Stimulated activated CD8-positive, alpha-beta memory T cell treated with anti-CD3 and anti-CD28 coated beads, Interleukin-4, amount 100 ng/mL, for 4 hours (primary cell): ENCODE results near the gene RNF4.

Experiments used
- DNase-seq, 2 donors: peaks; one replicate each; pipeline ENCODE4 v3.0.0-alpha.2; 2020; ENCODE audit warnings: low read depth in 2 of 2, low spot score in 1 of 2

RNF4 gene

DNA sequence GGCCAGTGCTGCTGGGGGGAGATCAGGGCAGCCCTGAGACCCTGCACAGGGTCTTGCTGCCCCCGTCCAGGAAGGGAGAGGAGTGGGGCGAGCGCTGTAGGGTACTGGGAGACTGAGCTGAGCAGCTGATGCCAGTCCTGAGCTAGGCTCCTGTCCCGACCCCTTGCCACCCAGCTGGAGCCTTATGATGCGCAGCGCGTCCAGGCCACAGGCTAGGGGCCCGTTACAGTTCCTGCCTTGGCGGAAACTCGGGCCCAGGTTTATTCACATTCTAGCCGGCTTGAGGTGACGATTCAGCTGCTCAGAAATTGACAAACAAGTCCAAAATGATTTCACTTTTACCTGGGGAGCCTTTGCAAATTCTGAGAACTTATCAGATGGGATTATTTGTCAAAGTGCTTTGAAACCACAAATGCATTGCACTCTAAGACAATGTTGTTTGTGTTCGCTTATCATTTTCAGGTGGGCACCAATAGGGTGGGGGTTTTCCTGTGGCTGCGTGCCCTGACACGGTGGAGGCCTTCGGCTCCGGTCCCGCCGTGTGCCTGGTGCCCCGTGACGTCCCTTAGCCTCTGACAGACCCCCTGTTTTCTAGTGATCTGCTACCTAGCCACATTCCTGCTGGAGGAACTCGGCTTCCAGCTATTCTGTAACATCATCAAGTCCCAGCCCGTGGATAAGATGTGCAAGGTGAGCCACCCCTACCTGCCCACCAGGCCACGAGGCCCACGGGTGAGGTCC is 31.3 kb upstream of the RNF4 start:
- no peak for DNase-seq

GRCh38 chr4:2438822-2439718 is 29.8 kb upstream of the RNF4 start:
- DNase-seq, result no peak

GRCh38 chr4:2441393-2442174 is 27.3 kb upstream of the RNF4 start:
- DNase-seq, result peak in 1 of 2 donors; percentile 41

- DNase-seq, result no peak
Measured at GRCh38 chr4:2442175-2442993, 26.5 kb upstream of the RNF4 start.

GRCh38 chr4:2443061-2443730 is 25.7 kb upstream of the RNF4 start:
- DNase-seq, result no peak

- DNase-seq, result no peak
Measured at GRCh38 chr4:2443956-2444740, 24.8 kb upstream of the RNF4 start.

GRCh38 chr4:2445130-2445529 is 23.8 kb upstream of the RNF4 start:
- DNase-seq, result no peak

DNA sequence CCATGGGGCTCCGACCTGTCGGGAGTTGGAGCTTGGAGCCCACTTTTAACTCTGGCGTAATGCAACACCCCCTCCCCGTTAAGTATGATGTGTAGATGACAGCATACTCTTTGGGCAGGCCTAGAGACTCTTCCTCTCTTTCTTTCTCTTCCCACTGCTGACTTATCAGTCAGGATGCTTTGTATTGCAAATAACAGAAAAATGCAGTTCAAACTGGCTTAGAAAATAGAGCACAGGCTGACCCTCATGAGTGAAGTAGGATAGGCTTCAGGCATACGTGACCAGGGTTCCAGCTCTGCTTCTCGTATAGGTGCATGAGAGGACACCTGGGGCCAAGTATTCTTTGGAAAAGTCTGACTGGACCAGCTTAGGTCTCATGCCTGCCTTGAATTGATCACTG is 23.3 kb upstream of the RNF4 start:
- DNase-seq, result no peak

- no peak for DNase-seq
Measured at GRCh38 chr4:2446656-2447564, 22.0 kb upstream of the RNF4 start.

DNA sequence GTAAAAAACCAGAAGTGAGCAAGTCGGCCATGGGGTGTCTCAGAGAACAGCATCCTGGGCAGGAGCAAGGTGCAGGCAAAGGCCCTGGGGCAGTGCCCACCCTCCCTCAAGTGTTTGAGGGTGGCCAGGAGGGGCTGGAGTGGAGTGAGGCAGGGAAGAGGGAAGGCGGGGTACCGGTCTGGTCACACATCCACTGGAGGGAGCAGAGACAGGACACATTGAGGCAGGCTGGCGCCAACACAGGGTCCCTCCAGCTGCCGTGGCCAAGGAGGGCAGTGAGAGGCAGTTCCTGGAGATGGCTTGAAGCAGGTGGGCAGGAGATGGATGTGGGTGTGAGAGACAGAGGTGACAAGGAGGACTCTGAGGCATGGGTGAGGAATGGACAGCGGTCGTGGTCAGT is 20.3 kb upstream of the RNF4 start:
- no peak for DNase-seq

GRCh38 chr4:2449051-2449450 is 19.9 kb upstream of the RNF4 start:
- DNase-seq, result no peak

DNA sequence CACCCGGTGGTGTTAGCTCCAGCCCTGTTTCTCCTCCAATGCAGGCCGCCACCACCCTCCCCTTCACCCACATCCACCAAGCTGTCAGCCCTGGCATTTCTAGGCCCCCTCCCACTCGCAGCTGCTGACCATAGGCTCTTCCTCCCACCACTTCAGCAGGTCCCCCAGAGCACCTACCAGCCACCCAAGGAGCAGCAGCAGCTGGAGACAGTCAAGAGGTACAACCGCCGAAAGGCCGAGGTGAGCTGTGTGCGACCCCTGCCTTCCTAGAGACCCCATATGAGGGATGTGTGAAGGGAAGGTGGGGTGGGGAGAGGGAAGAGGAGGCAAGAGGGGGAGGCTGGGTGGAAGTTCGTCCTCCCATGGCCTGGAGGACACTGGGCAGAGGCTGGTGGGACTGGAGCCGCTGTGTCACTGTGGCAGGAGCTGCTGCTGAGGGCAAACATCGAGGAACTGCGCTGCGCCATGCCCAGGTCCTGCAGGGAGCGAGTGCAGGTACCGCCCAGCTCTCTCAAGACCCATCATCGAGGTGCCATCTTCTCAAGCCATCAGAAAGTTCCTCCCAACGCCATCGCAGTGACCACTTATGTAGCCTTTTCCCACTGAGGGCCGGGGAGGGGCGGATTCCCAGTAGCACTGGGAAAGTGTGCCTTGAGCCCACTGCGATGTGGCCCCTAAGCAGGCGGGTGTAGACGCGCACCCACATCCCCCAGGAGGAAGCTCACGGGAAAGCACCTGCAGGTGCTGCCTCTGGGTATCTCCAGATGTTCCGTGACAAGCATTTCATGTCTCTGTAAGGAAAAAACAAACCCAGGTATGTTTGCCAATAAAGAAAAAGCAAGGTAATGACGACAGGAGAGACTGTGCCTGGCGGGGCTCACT is 19.2 kb upstream of the RNF4 start:
- DNase-seq, result no peak

GRCh38 chr4:2450394-2451035 is 18.4 kb upstream of the RNF4 start:
- no peak for DNase-seq

GRCh38 chr4:2451036-2451520 is 17.8 kb upstream of the RNF4 start:
- no peak for DNase-seq

- DNase-seq, result no peak
Measured at GRCh38 chr4:2451821-2452785, 16.8 kb upstream of the RNF4 start.
